ENCODE measurements around the gene WDSUB1. TPM values are rescaled to one million over a fixed set of nuclear protein-coding genes. Genes with fewer than 3 reads are reported as not detected.

The WDSUB1 gene
- total and polyA plus RNA-seq, 2 of the 4 experiments (the other 2 are of a cell fraction): 4.8 to 5.2 TPM

- Histone ChIP-seq H3K9ac (ENCODE audit: low read depth, low read length) (no peak overlapping the region), H3K9me3 (ENCODE audit: control insufficient read depth, insufficient read depth, low read length) (no peaks in the 10 kb centered on the region), H3K27me3 (ENCODE audit: control insufficient read depth, insufficient read depth, low read length) (no peaks in the 10 kb centered on the region), H3K79me1 (ENCODE audit: low read depth in 1 of 2, low read length in 2 of 2) (peaks cover 3 to 5% of the 10 kb centered on the region in 2 experiments; a peak in 1 of 4 replicates), H4K8ac (ENCODE audit: low read depth in 2 of 2, low read length in 2 of 2) (no peak overlapping the region), H2AFZ (replicated peaks; ENCODE audit: low read length, poor library complexity) (no peak overlapping the region), H3K4me1 (ENCODE audit: control insufficient read depth, insufficient read depth, low read length) (peaks cover 9% of the 10 kb centered on the region), H3K14ac (replicated peaks; ENCODE audit: low read depth, low read length) (no peak overlapping the region), H4K91ac (ENCODE audit: insufficient read depth, low read depth, low read length) (no peak overlapping the region), H2AK9ac (replicated peaks; ENCODE audit: low read depth, low read length, poor library complexity) (no peak overlapping the region), H3K4me2 (ENCODE audit: low read depth, low read length) (no peak overlapping the region), H2BK5ac (ENCODE audit: low read depth, low read length, poor library complexity, severe bottlenecking) (no peak overlapping the region), H3K23ac (ENCODE audit: low read depth, low read length) (no peak overlapping the region), H3K4ac (ENCODE audit: low read depth, low read length) (no peak overlapping the region), H3K4me3 (ENCODE audit: insufficient read depth, low read depth, low read length) (no peak overlapping the region), H3K56ac (ENCODE audit: extremely low read depth, insufficient read depth, low read length) (no peak overlapping the region), H3K18ac (ENCODE audit: low read depth, low read length) (no peak overlapping the region), H4K5ac (ENCODE audit: low read depth, low read length) (no peak overlapping the region), H2BK20ac (ENCODE audit: low read depth, low read length) (no peak overlapping the region), H2BK15ac (ENCODE audit: low read depth, low read length) (no peak overlapping the region), H4K20me1 (ENCODE audit: insufficient read depth, low read length) (no peaks in the 10 kb centered on the region), H2BK120ac (ENCODE audit: low read depth, low read length) (no peak overlapping the region), H2AK5ac (ENCODE audit: low read depth, low read length) (no peak overlapping the region), H3K9me1 (ENCODE audit: insufficient read depth, low read length) (0 out of 2 replicates have a peak, but pooled peaks cover 3% of the 10 kb centered on the region), H3K36me3 (ENCODE audit: control insufficient read depth, insufficient read depth, low read length) (peaks cover 11% of the 10 kb centered on the region), H3K27ac (ENCODE audit: insufficient read depth, low read length) (no peak overlapping the region)
- no TSS peak for BruUV-seq (replicated peaks)
- ChIA-PET POLR2A (ENCODE audit: unreplicated experiment) (no interaction called here), CTCF (interaction anchor here (0.6 kb wide), 2 partner anchors 12 to 1151 kb away, joined by 3 read pairs; no protein-coding TSS in a partner anchor)
- intact Hi-C loops (cut with micrococcal nuclease): no loop called here
- TF ChIP-seq BHLHE40 (IDR thresholded peaks at IDR 0.05; ENCODE audit: low read depth, low read length) (no peak), RAD21 (IDR thresholded peaks at IDR 0.05; ENCODE audit: low read length) (no peak), SMC3 (IDR thresholded peaks at IDR 0.05; ENCODE audit: low read depth, low read length) (no peak), CTCF (conservative IDR thresholded peaks at IDR 0.05; ENCODE audit: low read depth, low read length) (no peak), MXI1 (IDR thresholded peaks at IDR 0.05; ENCODE audit: borderline replicate concordance, low read depth, low read length) (no peak), NFE2L2 (IDR thresholded peaks at IDR 0.05; ENCODE audit: low read depth, low read length) (no peak), POLR2A (IDR thresholded peaks at IDR 0.05; ENCODE audit: low read depth, low read length) (no peak), CHD1 (IDR thresholded peaks at IDR 0.05; ENCODE audit: low read depth, low read length) (no peak)
- ATAC-seq (ENCODE audit: low read depth) (no peak), DNase-seq (no peak)
- dilution Hi-C loops (cut with HindIII; ENCODE audit: low sequenced_read_pairs, unreplicated experiment): no loop called here
- whole genome bisulfite sequencing, 2 experiments (ENCODE audit: extremely low coverage in 2 of 2, insufficient read length in 1 of 2): no CpG with 5 or more reads among the region's 6 CpGs
- in situ Hi-C loops (cut with MboI; ENCODE audit: low sequenced_read_pairs): no loop called here
Measured at GRCh38 chr2:159262226-159262625, 24.3 kb downstream of the WDSUB1 start.
